Measurements from ENCODE around the gene FAXC.
"Not testable (repeated sequence)": the region's sequence is repeated elsewhere in the genome, so short reads cannot be mapped to it uniquely, and the experiment has no call there.

The FAXC gene

DNA sequence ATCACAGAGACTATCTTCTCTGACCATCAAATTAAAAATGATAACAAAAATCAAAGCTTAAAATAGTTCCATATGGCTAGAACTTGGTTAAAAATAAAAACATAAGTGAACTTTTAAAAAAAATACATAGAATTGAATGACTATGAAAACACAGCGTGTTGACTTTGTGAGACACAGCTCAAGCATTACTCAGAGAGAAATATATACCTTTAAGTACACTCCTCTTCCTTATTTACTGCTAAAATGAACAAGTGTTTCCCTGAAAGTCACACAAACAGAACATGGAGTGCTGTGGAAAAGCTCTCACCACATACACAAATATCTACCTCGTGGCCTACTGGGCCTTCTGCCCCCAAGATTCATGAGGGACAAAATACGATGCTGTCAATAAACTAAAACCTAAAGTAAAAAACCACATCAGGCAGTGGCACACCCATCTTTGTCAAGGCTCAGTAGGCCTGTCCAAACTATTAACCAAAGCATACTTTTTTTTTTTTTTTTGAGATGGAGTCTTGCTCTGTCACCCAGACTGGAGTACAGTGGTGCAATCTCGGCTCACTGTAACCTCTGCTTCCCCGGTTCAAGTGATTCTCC lies 7.5 kb downstream of the FAXC start:
- no peak for DNase-seq (ENCODE audit: low read depth)

GRCh38 chr6:99338188-99338587 lies 11.3 kb downstream of the FAXC start:
- DNase-seq (ENCODE audit: low read depth), result no peak

GRCh38 chr6:99335298-99335697 lies 14.2 kb downstream of the FAXC start:
- DNase-seq (ENCODE audit: low read depth), result not testable (repeated sequence)

DNA sequence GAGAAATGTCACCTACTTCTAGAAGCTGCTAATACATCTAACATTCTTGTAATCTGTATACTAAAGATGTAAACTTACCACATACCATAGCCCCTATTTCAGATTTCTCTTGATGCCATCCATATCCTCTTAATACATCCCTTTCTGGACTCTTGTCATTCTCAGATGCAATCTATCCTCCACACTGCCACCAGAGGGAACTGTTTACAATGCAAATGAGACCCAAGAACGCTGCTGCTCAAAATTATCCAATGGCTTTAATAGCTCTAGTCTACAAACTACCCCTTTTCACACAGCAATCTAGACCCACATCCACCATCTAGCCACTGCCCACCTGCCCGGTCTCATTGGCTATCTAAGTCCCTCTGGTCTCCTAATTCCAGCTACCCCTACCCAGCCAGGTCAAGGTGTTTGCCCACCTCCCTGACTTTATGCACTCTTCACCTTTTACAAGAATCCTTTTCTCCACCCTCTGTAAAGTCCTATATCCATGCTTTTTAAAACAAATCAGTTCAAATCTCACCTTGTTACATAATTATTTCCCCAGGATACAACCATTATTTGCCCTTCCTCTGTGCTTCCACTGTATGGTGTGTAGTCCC lies 14.8 kb downstream of the FAXC start:
- DNase-seq (ENCODE audit: low read depth), result no peak

DNA sequence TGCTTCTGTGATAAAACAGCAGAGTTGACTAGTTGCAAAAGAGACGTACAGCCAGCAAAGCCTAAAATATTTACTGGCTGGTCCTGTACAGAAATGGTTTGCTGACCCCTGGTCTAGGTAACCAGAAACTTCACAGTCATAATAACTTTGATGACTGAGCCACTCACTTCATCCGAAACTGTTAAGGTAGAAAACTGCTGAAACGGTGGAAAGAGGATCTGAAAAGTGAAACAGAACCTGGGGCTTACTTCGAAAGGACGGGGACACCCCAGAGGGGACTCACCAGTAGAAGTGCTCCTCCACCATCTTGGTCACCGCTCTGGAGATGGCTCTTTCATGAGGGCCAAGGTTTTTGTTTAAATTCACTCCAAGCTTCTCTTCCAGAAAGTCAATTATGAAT lies 16.4 kb downstream of the FAXC start:
- no peak for DNase-seq (ENCODE audit: low read depth)

- DNase-seq (ENCODE audit: low read depth), result no peak
Observed at GRCh38 chr6:99331531-99331930, 17.9 kb downstream of the FAXC start.

GRCh38 chr6:99330159-99330558 lies 19.3 kb downstream of the FAXC start:
- peak; percentile 26 for DNase-seq (ENCODE audit: low read depth)

DNA sequence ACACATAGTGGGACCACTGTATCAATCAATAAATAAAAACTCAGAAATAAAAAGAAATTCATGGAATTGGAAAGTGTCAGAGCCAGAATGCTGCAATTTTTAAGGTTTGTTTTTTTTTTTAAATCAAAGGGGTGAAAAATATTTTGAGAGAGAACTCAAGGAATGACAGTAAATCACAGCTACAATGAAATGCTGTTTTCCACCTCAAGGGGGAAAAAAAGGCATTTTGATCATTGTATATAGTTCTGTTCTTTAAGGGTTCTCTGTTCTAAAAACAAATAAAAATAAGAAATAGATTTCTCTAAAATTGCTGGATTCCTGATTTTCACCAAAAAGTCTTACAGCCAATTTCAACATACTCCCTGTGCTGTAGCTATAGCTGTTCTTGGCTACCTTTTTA lies 24.5 kb downstream of the FAXC start:
- no peak for DNase-seq (ENCODE audit: low read depth)

DNA sequence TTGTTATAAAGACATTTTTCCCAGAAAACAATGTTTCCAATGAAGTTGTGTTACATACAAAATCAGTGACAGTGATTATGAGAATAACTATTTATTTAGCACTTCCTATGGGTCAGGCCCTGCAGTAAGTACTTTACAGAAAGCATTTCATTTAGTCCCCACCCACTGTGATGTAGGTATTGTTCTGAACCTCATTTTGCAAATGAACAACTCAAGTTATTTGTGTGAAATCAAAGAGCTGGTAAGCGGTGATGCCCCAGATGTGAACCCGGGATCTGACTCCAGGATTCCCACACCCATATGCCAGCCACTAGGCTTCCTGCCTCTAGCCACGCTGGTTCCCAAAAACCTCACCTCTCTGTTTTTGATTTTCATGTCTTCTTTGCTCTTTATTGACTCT lies 30.9 kb downstream of the FAXC start:
- no peak for DNase-seq (ENCODE audit: low read depth)

DNA sequence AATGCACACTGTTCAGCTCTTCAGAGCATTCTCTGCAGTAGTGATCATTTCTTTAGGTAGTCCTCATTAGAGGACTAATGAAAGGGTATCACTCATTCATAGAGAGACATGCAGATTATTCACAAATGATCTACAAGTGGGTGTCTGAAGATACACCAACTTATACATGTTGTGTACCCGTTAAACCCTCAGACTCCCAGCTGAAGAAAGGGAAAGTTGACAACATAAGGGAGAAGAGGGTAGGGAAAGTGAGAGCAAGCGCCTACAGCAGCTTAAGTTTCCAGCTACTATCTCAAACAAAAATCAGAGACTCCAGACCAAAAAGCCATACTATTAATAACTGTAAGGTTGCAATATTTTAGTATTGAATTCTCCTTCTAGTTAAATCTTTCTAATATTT lies 37.1 kb downstream of the FAXC start:
- DNase-seq (ENCODE audit: low read depth), result no peak

DNA sequence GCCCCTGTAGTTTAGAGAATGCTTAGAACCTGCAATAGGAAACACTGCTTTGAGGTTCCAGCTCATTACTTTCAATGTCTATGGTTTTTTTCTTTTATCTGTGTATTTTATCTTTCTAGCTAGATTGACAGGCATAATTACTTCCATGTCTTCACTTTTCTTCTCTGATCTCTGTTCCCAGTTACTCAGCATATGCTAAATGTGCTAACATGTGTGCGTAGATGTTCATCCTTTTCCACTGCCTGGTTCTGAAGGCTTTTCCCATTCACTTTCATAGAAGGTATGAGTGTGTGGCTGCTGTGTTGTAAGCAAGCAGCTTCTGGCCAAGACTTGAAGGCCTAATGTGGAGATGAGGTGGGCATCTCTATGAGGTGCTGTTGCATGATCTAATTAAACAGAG lies 38.9 kb downstream of the FAXC start:
- no peak for DNase-seq (ENCODE audit: low read depth)

- DNase-seq (ENCODE audit: low read depth), result no peak
Observed at GRCh38 chr6:99309557-99309956, 39.9 kb downstream of the FAXC start.

DNA sequence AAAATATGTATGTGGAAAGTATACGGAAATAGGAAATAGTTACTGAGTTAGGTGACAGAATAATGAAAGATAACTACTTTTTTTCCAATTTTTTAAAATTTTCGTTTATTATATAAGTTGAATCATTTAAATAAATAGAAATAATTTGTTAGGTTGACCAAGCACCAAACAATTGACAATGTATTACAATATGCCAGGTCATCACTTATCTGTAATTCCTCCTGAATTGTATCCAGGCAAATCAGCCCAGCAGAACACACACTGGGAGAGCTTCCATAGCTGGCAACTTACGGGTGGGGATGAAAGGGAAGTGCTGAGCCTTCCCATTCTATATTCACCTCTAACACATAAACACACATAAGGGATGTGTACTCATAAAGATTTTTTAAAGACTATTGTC lies 40.7 kb downstream of the FAXC start:
- no peak for DNase-seq (ENCODE audit: low read depth)

- DNase-seq (ENCODE audit: low read depth), result no peak
Observed at GRCh38 chr6:99307295-99307907, 42.1 kb downstream of the FAXC start.

DNA sequence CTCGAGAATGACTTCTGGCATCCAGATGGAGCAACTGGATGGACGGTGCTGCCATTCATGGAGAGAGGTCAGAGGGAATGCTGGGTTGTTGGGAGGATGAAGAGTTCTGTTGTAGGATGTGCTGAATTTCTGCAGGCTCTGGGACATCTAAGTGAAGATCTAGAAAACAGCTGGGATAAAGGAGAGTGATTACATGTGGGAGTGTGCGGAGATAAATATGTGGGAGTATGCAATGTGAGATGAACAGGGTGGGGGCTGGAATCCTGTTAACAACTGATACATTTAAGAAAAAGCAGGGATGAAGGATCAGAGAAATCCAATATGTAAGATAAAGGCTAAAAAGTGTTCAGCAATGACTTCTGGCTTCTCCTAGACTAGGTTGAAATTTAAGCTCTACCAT lies 43.1 kb downstream of the FAXC start:
- DNase-seq (ENCODE audit: low read depth), result no peak

DNA sequence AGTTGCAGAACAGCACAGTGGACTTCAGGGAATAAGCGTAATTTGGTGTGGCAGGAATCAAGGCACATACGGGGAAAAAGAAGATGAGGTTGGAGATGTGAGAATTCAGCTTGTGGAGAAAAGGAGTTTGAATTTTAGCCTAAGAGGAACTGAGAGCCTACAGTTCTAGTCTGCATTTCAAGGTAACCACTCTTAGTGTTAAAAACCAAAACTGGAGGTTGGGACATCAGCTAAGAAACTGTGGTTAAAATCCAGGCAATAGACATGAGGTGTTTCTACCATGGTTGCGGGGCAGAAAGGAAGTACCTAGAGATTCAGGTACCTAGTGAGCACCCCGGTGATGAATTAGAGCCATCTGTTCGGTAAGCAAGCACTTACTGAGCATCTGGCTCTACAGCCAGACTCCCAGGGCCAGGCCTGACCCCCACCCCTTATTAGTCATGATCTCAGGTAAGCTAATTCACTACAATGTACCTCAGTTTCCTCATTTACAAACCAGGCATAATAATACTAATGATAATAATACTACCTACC lies 44.4 kb downstream of the FAXC start:
- no peak for DNase-seq (ENCODE audit: low read depth)

GRCh38 chr6:99297415-99297814 lies 52.1 kb downstream of the FAXC start:
- DNase-seq (ENCODE audit: low read depth), result no peak

- no peak for DNase-seq (ENCODE audit: low read depth)
Observed at GRCh38 chr6:99297006-99297405, 52.5 kb downstream of the FAXC start.

GRCh38 chr6:99296261-99296660 lies 53.2 kb downstream of the FAXC start:
- no peak for DNase-seq (ENCODE audit: low read depth)

GRCh38 chr6:99295276-99295675 lies 54.2 kb downstream of the FAXC start:
- DNase-seq (ENCODE audit: low read depth), result no peak

DNA sequence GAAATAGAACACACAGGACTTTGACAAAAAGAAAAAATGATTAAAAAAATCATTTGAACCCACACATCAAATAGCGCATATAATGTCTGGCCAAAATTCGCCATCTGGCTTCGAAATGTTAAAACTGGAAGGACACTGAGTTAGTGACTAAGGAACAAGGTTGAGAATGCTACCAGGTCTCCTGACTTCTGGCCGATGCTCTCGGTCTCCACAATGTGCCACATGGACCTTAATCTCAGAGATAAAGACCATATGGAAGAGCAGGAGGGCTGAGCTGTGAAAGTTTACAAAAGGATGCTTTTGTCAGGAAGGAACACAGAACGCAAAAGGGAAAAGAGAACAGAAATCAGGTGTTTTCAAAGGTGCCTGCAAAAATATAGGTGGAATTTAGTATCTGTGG lies 54.7 kb downstream of the FAXC start:
- no peak for DNase-seq (ENCODE audit: low read depth)

DNA sequence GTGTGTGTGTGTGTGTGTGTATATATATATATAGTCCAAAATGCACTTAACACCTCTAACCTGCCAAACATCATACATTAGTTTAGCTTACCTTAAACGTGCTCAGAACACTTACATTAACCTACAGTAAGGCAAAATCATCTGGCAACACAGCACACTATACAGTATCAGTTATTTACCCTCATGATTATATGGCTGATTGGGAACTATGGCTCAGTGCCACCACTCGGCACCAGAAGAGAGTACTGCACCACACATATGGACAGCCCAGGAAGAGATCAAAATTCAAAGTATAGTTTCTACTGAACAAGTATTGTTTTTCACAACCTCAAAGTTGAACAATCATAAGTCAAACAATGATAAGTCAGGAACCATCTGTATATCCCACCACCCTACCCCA lies 59.8 kb downstream of the FAXC start:
- no peak for DNase-seq (ENCODE audit: low read depth)

DNA sequence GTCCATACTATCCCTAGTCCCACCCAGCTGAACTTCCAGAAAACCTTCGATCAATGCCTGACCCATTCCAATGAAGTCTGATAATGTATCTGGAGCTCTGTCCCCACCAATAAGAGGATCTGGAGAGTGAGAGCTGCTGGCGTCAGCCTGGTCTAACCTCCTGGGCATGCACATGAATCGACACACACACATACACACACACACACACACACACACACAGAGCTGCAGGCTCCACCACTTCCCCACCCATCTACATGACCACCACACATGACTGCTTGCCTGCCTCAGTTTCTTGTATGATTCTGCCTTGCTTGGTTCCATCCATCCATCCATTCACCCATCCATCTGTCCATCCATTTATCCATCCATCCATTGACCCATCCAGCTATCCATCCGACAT lies 60.8 kb downstream of the FAXC start:
- DNase-seq (ENCODE audit: low read depth), result no peak

DNA sequence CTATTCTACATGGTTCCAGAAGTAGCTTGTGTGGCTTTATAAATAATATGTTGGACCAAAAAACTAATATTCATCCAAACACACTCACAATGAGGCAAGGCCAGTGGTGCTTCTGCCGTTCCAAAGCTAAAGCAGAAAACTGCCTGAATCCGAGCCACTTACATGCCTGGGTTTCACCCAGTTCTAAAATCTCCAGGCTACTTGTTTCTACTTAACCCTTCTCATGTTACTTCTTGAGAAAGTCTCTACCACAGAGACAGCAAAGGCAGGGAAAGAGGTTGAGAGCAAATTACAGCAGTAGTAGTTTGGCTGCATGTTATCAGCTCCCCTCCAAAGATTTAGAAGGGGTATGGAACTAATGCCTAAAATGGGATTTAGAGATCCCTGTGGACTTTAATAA lies 62.0 kb downstream of the FAXC start:
- no peak for DNase-seq (ENCODE audit: low read depth)
